Measurements from ENCODE around the gene MCTP1. TPM values are rescaled to one million over a fixed set of nuclear protein-coding genes. Genes with fewer than 3 reads are reported as not detected.
"Not testable (repeated sequence)": the region's sequence is repeated elsewhere in the genome, so short reads cannot be mapped to it uniquely, and the experiment has no call there.

MCTP1 gene
- total RNA-seq, 4 donors from 2014 or later: 5.7 to 33.5 (median 17.4) TPM

DNA sequence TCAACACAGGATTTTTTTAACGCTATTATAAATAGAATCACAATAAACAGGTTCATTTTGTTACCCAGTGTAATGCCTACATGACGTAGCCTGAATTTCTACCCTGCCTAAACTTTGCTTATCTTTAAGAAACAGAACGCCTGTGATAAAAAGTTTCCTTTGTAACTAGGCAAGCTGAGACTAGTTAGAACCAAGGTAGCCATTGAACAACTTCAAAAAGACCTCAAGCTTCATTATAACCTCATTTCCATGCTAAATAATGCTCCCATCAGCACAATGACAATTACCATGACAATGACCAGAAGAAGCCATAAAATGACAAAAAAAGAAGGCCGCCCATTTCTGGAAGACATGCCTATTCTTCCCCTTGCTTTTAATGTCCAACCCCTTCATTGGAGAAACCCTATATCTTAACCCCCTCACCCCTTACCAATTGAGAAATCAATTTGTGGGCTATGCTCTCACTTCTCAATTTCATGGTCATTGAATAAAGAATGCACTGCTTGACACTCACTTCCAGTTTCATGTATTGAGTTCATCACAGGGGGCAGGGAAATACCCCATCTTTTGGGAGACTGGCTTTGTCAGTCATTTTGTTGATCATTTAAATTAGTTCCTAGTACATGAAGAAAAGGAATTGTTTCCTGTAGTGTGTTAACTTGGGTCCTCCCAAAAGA is 276.8 kb downstream of the MCTP1 start:
- H3K27ac ChIP-seq: no peak overlapping the region
- no peak overlapping the region for H3K4me3 ChIP-seq (replicated peaks in 1 of 3)
- H3K4me1 ChIP-seq: no peaks in the 10 kb centered on the region
- no peaks in the 10 kb centered on the region for H3K9me3 ChIP-seq
- no peaks in the 10 kb centered on the region for H3K27me3 ChIP-seq
- TF ChIP-seq, protein P1, sequence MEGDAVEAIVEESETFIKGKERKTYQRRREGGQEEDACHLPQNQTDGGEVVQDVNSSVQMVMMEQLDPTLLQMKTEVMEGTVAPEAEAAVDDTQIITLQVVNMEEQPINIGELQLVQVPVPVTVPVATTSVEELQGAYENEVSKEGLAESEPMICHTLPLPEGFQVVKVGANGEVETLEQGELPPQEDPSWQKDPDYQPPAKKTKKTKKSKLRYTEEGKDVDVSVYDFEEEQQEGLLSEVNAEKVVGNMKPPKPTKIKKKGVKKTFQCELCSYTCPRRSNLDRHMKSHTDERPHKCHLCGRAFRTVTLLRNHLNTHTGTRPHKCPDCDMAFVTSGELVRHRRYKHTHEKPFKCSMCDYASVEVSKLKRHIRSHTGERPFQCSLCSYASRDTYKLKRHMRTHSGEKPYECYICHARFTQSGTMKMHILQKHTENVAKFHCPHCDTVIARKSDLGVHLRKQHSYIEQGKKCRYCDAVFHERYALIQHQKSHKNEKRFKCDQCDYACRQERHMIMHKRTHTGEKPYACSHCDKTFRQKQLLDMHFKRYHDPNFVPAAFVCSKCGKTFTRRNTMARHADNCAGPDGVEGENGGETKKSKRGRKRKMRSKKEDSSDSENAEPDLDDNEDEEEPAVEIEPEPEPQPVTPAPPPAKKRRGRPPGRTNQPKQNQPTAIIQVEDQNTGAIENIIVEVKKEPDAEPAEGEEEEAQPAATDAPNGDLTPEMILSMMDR (IDR thresholded peaks at IDR 0.05): no peak
- TF ChIP-seq POLR2A (IDR thresholded peaks at IDR 0.05): no peak
- intact Hi-C loops (cut with DNase I): no loop called here
- 95% methylated on average over 4 of the region's 4 CpGs for WGBS, 2 donors
- H3K36me3 ChIP-seq: no peaks in the 10 kb centered on the region
- no peak for DNase-seq

DNA sequence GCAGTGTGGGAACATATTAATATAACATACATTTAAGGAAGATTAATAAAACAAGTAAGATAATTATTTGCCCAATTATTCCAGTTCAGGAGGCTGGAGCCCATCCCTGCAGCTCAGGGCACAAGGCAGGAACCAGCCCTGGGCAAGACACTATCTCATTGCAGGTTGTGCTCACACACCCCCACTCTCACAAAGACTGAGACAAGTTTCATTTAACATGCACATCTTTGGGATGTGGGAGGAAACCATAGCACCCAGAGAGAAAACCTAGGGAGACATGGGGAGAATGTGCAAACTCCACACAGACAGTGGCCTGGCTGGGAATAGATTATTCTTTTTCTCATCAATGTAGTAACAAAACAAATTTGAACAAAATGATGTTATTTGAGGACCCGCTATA is 279.1 kb downstream of the MCTP1 start:
- H3K4me1 ChIP-seq: no peaks in the 10 kb centered on the region
- TF ChIP-seq, protein P1 (IDR thresholded peaks at IDR 0.05): no peak
- no peak for TF ChIP-seq POLR2A (IDR thresholded peaks at IDR 0.05)

DNA sequence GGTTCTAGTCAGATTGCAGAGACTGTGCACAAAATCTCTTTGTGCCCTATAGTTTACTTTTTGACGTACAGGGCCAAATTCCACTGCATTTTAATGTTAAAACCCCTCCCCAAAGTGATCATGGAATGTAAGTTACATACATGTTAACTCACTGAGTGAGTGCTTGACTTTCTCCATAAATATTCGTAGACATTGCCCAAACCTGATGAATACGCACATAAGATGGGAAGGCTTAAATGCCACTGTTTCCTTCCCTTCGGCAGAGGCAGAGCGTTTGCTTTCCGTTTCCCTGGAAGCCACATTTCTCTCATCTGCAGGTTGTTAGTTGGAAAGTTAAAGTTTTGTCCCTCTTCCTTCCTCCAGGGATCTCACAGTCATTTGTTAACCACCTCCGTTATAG is 286.2 kb downstream of the MCTP1 start:
- TF ChIP-seq, protein P1 (IDR thresholded peaks at IDR 0.05): no peak
- no peak for TF ChIP-seq POLR2A (IDR thresholded peaks at IDR 0.05)
- H3K36me3 ChIP-seq: no peaks in the 10 kb centered on the region
- H3K9me3 ChIP-seq: no peaks in the 10 kb centered on the region
- no peak for DNase-seq
- no peaks in the 10 kb centered on the region for H3K4me1 ChIP-seq
- no peaks in the 10 kb centered on the region for H3K27me3 ChIP-seq
- no peak overlapping the region for H3K4me3 ChIP-seq (replicated peaks in 1 of 3)
- intact Hi-C loops (cut with DNase I): no loop called here
- no peak overlapping the region for H3K27ac ChIP-seq
- 60 to 67% methylated on average over 7 of the region's 7 CpGs for WGBS, 2 donors

More for the DNA sequence above, 279.1 kb downstream of the MCTP1 start:
- Histone ChIP-seq H3K27ac (no peak overlapping the region), H3K27me3 (no peaks in the 10 kb centered on the region), H3K36me3 (no peaks in the 10 kb centered on the region), H3K9me3 (no peaks in the 10 kb centered on the region), H3K4me3 (replicated peaks in 1 of 3) (no peak overlapping the region)
- DNase-seq: no peak
- WGBS, 2 donors: 100% methylated on average over 1 of the region's 1 CpG
- intact Hi-C loops (cut with DNase I): no loop called here

DNA sequence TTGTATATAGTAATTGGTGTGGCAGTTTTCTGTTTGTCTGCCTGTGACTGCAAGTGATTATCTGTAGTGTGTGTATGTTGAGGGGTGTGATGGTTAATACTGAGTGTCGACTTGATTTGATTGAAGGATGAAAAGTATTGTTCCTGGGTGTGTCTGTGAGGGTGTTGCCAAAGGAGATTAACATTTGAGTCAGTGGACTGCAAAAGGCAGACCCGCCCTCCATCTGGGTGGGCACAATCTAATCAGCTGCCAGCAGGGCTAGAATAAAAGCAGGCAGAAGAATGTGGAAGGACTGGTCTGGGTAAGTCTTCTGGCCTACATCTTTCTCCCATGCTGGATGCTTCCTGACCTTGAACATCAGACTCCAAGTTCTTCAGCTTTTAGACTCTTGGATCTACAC is 290.4 kb downstream of the MCTP1 start:
- intact Hi-C loops (cut with DNase I); H3K27me3 ChIP-seq; DNase-seq; H3K4me1 ChIP-seq; H3K9me3 ChIP-seq; H3K27ac ChIP-seq; H3K4me3 ChIP-seq (replicated peaks in 1 of 3); H3K36me3 ChIP-seq: not testable (repeated sequence)
- WGBS, 2 donors: 91 to 93% methylated on average over 2 of the region's 2 CpGs

DNA sequence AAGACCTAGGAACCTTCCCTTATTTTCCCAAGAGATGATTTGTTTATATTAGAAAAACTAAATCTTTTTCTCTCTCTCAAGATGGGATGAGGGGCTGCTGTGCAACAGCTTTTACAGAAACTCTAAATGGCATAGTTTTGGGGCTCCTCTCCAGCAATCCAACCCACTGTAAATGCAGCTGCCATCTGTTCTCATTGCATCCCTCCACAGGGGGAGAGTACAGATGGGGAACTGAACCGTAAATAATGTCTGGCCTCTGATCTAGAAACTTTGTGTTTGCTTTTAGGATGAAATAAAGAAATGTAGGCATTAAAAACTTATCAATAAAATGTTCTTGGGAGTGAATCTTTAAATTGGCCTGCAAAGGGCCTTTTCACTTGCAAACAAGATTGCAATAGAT is 291.4 kb downstream of the MCTP1 start:
- Histone ChIP-seq H3K27ac (no peak overlapping the region), H3K4me1 (no peaks in the 10 kb centered on the region), H3K4me3 (replicated peaks in 1 of 3) (no peak overlapping the region), H3K9me3 (no peaks in the 10 kb centered on the region), H3K27me3 (no peaks in the 10 kb centered on the region), H3K36me3 (no peaks in the 10 kb centered on the region)
- WGBS, 2 donors: 83 to 95% methylated on average over 1 of the region's 1 CpG
- intact Hi-C loops (cut with DNase I): no loop called here
- TF ChIP-seq, protein P1 (IDR thresholded peaks at IDR 0.05): no peak
- no peak for TF ChIP-seq POLR2A (IDR thresholded peaks at IDR 0.05)
- DNase-seq: no peak
